Measurements from ENCODE around the gene SLC9C2. TPM values are rescaled to one million over a fixed set of nuclear protein-coding genes. Genes with fewer than 3 reads are reported as not detected.
"Not testable (repeated sequence)": the region's sequence is repeated elsewhere in the genome, so short reads cannot be mapped to it uniquely, and the experiment has no call there.

Gene SLC9C2
- total RNA-seq, 3 donors from 2014 or later, result not detected

GRCh38 chr1:173477286-173478093 is 125.4 kb downstream of the SLC9C2 start, which contains the start of gene PRDX6:
Gene PRDX6 (plus strand): TSS chr1:173477335. CDS start chr1:173477398, 63 bp downstream.
- Histone ChIP-seq H3K27me3 (no peaks in the 10 kb centered on the region), H3K27ac (peak within 1 kb of the TSS; percentile 98 to 99), H3K9me3 (no peaks in the 10 kb centered on the region), H3K4me1 (peaks cover 0 to 13% of the 10 kb centered on the region in 2 donors), H3K4me3 (peak within 1 kb of the TSS; percentile 83 to 98 (median 91)), H3K36me3 (no peaks in the 10 kb centered on the region)
- intact Hi-C loops (cut with DNase I; ENCODE audit: low total_unique reads), result no loop called here
- TF ChIP-seq POLR2AphosphoS5 (IDR thresholded peaks at IDR 0.05) (peak; percentile 57 to 85 (median 66)), POLR2A (IDR thresholded peaks at IDR 0.05) (peak; percentile 45), CTCF (IDR thresholded peaks at IDR 0.05) (peak in 2 of 3 donors; percentile 9 to 33)
- DNase-seq (ENCODE audit: low spot score in 2 of 2), result peak; percentile 56 to 83

- TF ChIP-seq POLR2AphosphoS5 (IDR thresholded peaks at IDR 0.05) (peak in 1 of 3 donors; percentile 12), POLR2A (IDR thresholded peaks at IDR 0.05) (no peak), CTCF (IDR thresholded peaks at IDR 0.05) (no peak)
- Histone ChIP-seq H3K36me3 (no peaks in the 10 kb centered on the region), H3K4me1 (peaks cover 0 to 13% of the 10 kb centered on the region in 2 donors), H3K27ac (peak overlapping the region; percentile 98 to 99), H3K9me3 (no peaks in the 10 kb centered on the region), H3K27me3 (no peaks in the 10 kb centered on the region), H3K4me3 (peak overlapping the region; percentile 83 to 98 (median 91))
- peak; percentile 86 to 88 for DNase-seq (ENCODE audit: low spot score in 2 of 2)
- intact Hi-C loops (cut with DNase I; ENCODE audit: low total_unique reads), result no loop called here
Measured at GRCh38 chr1:173476665-173477285, 126.1 kb downstream of the SLC9C2 start.

- peaks cover 0 to 1% of the 10 kb centered on the region in 2 donors for H3K9me3 ChIP-seq
- intact Hi-C loops (cut with DNase I; ENCODE audit: low total_unique reads), result no loop called here
- peaks cover 0 to 13% of the 10 kb centered on the region in 2 donors for H3K4me1 ChIP-seq
- H3K27ac ChIP-seq, result peak overlapping the region in 1 of 2 donors; percentile 89
- peak overlapping the region; percentile 83 to 98 (median 91) for H3K4me3 ChIP-seq
- H3K36me3 ChIP-seq, result no peaks in the 10 kb centered on the region
- H3K27me3 ChIP-seq, result no peaks in the 10 kb centered on the region
- no peak for TF ChIP-seq POLR2AphosphoS5 (IDR thresholded peaks at IDR 0.05)
- no peak for TF ChIP-seq CTCF (IDR thresholded peaks at IDR 0.05)
- TF ChIP-seq POLR2A (IDR thresholded peaks at IDR 0.05), result no peak
- DNase-seq (ENCODE audit: low spot score in 2 of 2), result no peak
Measured at GRCh38 chr1:173476197-173476664, 126.6 kb downstream of the SLC9C2 start.

- no peak for DNase-seq (ENCODE audit: low spot score in 2 of 2)
- Histone ChIP-seq H3K9me3 (peaks cover 5 to 7% of the 10 kb centered on the region in 2 donors), H3K36me3 (no peaks in the 10 kb centered on the region), H3K27ac (peak overlapping the region in 1 of 2 donors; percentile 89), H3K4me3 (peak overlapping the region; percentile 83 to 98 (median 91)), H3K27me3 (no peaks in the 10 kb centered on the region), H3K4me1 (peaks cover 0 to 13% of the 10 kb centered on the region in 2 donors)
- TF ChIP-seq POLR2AphosphoS5 (IDR thresholded peaks at IDR 0.05) (no peak), POLR2A (IDR thresholded peaks at IDR 0.05) (no peak)
- intact Hi-C loops (cut with DNase I; ENCODE audit: low total_unique reads), result no loop called here
Measured at GRCh38 chr1:173475564-173476196, 127.2 kb downstream of the SLC9C2 start.

- H3K36me3 ChIP-seq; H3K27ac ChIP-seq; intact Hi-C loops (cut with DNase I; ENCODE audit: low total_unique reads); H3K27me3 ChIP-seq; H3K4me3 ChIP-seq; DNase-seq (ENCODE audit: low spot score in 2 of 2): not testable (repeated sequence)
- Histone ChIP-seq H3K4me1 (peaks cover 0 to 13% of the 10 kb centered on the region in 2 donors), H3K9me3 (peaks cover 9 to 10% of the 10 kb centered on the region in 2 donors)
Measured at GRCh38 chr1:173474780-173475421, 128.0 kb downstream of the SLC9C2 start.
